Measurements from ENCODE around the gene METTL17.

METTL17 gene

DNA sequence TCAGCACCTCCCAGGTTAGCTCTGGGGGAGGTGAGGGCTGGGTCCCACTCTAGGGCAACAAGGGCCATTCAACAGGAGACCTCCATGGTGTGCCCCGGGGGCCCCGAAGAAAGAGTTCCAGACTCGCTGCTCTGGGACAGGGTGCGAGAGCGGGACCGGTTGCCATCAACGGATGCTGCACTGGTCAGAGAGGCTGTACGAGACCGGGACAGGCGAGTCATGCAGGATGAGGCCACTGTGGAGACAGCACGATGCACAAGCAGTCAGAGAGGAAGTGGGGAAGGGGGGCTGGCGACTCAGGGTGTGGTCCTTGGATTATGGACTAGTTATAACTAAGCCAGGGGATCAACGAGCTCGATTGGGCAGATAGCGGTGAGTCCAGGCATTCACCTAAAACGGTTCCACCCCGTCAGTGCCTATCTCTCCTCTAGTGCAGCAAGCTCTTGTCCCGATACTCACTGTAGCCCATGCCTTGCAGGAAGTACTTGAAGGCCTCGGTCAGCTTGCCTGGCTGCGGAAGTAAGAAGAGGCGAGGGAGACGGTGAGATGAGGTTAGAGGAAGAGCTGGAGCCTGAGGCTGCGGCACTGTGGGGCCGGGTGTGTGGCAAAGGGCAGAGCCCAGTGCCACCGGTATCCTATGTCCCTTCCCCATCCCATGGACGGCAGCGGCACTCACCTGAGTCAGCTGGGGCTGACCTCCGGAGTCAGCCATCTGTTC is 27.9 kb downstream of the METTL17 start:
- Histone ChIP-seq H3K79me2 (ENCODE audit: control insufficient read depth, insufficient read depth, low read length) (no peaks in the 10 kb centered on the region), H3K4me3 (ENCODE audit: low read length) (no peak overlapping the region), H3K18ac (ENCODE audit: low read length) (no peak overlapping the region), H2BK5ac (ENCODE audit: low read length) (no peak overlapping the region), H3K27ac (ENCODE audit: low read depth, low read length) (no peak overlapping the region), H4K8ac (ENCODE audit: low read depth, low read length) (no peak overlapping the region), H3K9ac (ENCODE audit: low read length) (no peak overlapping the region), H3K23ac (ENCODE audit: low read length) (no peak overlapping the region), H4K5ac (ENCODE audit: low read length) (no peak overlapping the region), H3K36me3 (ENCODE audit: control insufficient read depth, insufficient read depth, low read length) (no peaks in the 10 kb centered on the region), H3K56ac (ENCODE audit: low read length) (no peak overlapping the region), H3K79me1 (ENCODE audit: low read length) (no peaks in the 10 kb centered on the region), H3K4me1 (ENCODE audit: control insufficient read depth, low read depth, low read length) (peaks cover 2% of the 10 kb centered on the region), H2BK15ac (replicated peaks; ENCODE audit: low read depth) (no peak overlapping the region), H3K27me3 (ENCODE audit: insufficient read depth, low read length, poor library complexity) (no peaks in the 10 kb centered on the region), H3K4me2 (ENCODE audit: low read length) (no peak overlapping the region), H2BK120ac (ENCODE audit: low read depth, low read length) (no peak overlapping the region), H2AK5ac (ENCODE audit: low read length) (no peak overlapping the region), H3K4ac (ENCODE audit: low read depth, low read length) (no peak overlapping the region)
- DNase-seq = no peak
- WGBS (ENCODE audit: extremely low coverage, insufficient coverage, low lambda C conversion rate) = no CpG with 5 or more reads among the region's 28 CpGs

DNA sequence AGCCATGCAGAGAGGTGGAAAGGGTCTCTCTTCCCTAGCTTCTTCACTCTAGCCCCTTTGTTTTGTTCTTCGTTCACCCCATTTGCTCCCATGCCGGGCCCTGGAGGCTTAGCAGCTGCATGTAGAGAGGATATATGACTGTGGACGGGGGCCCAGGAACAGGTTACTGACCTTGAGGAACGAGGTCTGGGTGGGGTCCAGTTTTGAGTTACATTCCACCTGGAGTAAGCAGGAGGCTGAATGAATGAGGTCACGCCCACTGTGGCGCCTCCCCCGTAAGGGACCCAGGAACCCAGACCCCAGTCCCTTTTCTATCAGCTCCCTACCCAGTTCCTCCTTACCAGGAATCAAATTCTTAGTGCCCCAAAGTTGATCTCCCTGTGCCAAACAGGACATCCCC is 28.5 kb downstream of the METTL17 start:
- H3K9ac ChIP-seq (ENCODE audit: low read length) = no peak overlapping the region
- no CpG with 5 or more reads among the region's 7 CpGs for WGBS (ENCODE audit: extremely low coverage, insufficient coverage, low lambda C conversion rate)
- no peak overlapping the region for H3K4me3 ChIP-seq (ENCODE audit: low read length)
- no peaks in the 10 kb centered on the region for H3K36me3 ChIP-seq (ENCODE audit: control insufficient read depth, insufficient read depth, low read length)
- H2AK5ac ChIP-seq (ENCODE audit: low read length) = no peak overlapping the region
- no peaks in the 10 kb centered on the region for H3K79me2 ChIP-seq (ENCODE audit: control insufficient read depth, insufficient read depth, low read length)
- no peak overlapping the region for H4K5ac ChIP-seq (ENCODE audit: low read length)
- H2BK5ac ChIP-seq (ENCODE audit: low read length) = no peak overlapping the region
- DNase-seq = no peak
- no peak overlapping the region for H3K18ac ChIP-seq (ENCODE audit: low read length)
- H3K4ac ChIP-seq (ENCODE audit: low read depth, low read length) = no peak overlapping the region
- H3K27me3 ChIP-seq (ENCODE audit: insufficient read depth, low read length, poor library complexity) = no peaks in the 10 kb centered on the region
- H3K27ac ChIP-seq (ENCODE audit: low read depth, low read length) = no peak overlapping the region
- no peak overlapping the region for H3K56ac ChIP-seq (ENCODE audit: low read length)
- H3K4me1 ChIP-seq (ENCODE audit: control insufficient read depth, low read depth, low read length) = peaks cover 2% of the 10 kb centered on the region
- H3K4me2 ChIP-seq (ENCODE audit: low read length) = no peak overlapping the region
- H3K79me1 ChIP-seq (ENCODE audit: low read length) = no peaks in the 10 kb centered on the region
- H3K23ac ChIP-seq (ENCODE audit: low read length) = no peak overlapping the region
- no peak overlapping the region for H2BK15ac ChIP-seq (replicated peaks; ENCODE audit: low read depth)
- H2BK120ac ChIP-seq (ENCODE audit: low read depth, low read length) = no peak overlapping the region
- no peak overlapping the region for H4K8ac ChIP-seq (ENCODE audit: low read depth, low read length)

- DNase-seq = no peak
- no peaks in the 10 kb centered on the region for H3K79me2 ChIP-seq (ENCODE audit: control insufficient read depth, insufficient read depth, low read length)
- H3K79me1 ChIP-seq (ENCODE audit: low read length) = no peaks in the 10 kb centered on the region
- no peak overlapping the region for H3K56ac ChIP-seq (ENCODE audit: low read length)
- H3K4me3 ChIP-seq (ENCODE audit: low read length) = no peak overlapping the region
- H2BK15ac ChIP-seq (replicated peaks; ENCODE audit: low read depth) = no peak overlapping the region
- H3K4me1 ChIP-seq (ENCODE audit: control insufficient read depth, low read depth, low read length) = peaks cover 2% of the 10 kb centered on the region
- H3K23ac ChIP-seq (ENCODE audit: low read length) = no peak overlapping the region
- no peaks in the 10 kb centered on the region for H3K27me3 ChIP-seq (ENCODE audit: insufficient read depth, low read length, poor library complexity)
- no peak overlapping the region for H2BK120ac ChIP-seq (ENCODE audit: low read depth, low read length)
- no CpG with 5 or more reads among the region's 3 CpGs for WGBS (ENCODE audit: extremely low coverage, insufficient coverage, low lambda C conversion rate)
- no peak overlapping the region for H3K4me2 ChIP-seq (ENCODE audit: low read length)
- H3K27ac ChIP-seq (ENCODE audit: low read depth, low read length) = no peak overlapping the region
- H2BK5ac ChIP-seq (ENCODE audit: low read length) = no peak overlapping the region
- H4K8ac ChIP-seq (ENCODE audit: low read depth, low read length) = no peak overlapping the region
- H4K5ac ChIP-seq (ENCODE audit: low read length) = no peak overlapping the region
- H3K36me3 ChIP-seq (ENCODE audit: control insufficient read depth, insufficient read depth, low read length) = no peaks in the 10 kb centered on the region
- H2AK5ac ChIP-seq (ENCODE audit: low read length) = no peak overlapping the region
- no peak overlapping the region for H3K18ac ChIP-seq (ENCODE audit: low read length)
- H3K4ac ChIP-seq (ENCODE audit: low read depth, low read length) = no peak overlapping the region
- H3K9ac ChIP-seq (ENCODE audit: low read length) = no peak overlapping the region
These were observed 29.0 kb downstream of the METTL17 start for GRCh38 chr14:21018781-21019180.

DNA sequence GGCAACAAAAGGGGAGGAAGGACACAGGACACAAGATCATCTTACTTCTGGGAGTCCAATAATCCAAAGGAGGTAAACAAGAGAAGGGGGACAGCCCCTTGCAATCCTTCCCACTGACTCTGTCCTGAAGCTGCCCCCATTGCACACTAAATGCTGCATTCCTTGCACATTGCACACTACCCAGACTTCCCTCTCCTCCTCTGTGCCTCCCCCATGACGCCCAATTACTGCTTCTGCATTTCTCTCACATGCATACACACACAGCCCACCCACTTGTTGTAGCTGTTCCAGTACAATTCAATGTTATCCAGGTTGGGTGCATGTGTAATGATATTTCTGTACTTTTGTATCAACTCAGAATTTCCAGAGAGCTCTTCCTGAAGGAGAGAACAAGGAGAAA is 29.6 kb downstream of the METTL17 start:
- no peak overlapping the region for H3K56ac ChIP-seq (ENCODE audit: low read length)
- H3K27me3 ChIP-seq (ENCODE audit: insufficient read depth, low read length, poor library complexity) = no peaks in the 10 kb centered on the region
- no peaks in the 10 kb centered on the region for H3K79me1 ChIP-seq (ENCODE audit: low read length)
- no peaks in the 10 kb centered on the region for H3K79me2 ChIP-seq (ENCODE audit: control insufficient read depth, insufficient read depth, low read length)
- no peak overlapping the region for H3K9ac ChIP-seq (ENCODE audit: low read length)
- H3K4me1 ChIP-seq (ENCODE audit: control insufficient read depth, low read depth, low read length) = peaks cover 2% of the 10 kb centered on the region
- no peak overlapping the region for H2AK5ac ChIP-seq (ENCODE audit: low read length)
- H3K23ac ChIP-seq (ENCODE audit: low read length) = no peak overlapping the region
- H3K4me3 ChIP-seq (ENCODE audit: low read length) = no peak overlapping the region
- H3K4me2 ChIP-seq (ENCODE audit: low read length) = no peak overlapping the region
- H4K5ac ChIP-seq (ENCODE audit: low read length) = no peak overlapping the region
- no peak overlapping the region for H2BK120ac ChIP-seq (ENCODE audit: low read depth, low read length)
- H2BK15ac ChIP-seq (replicated peaks; ENCODE audit: low read depth) = no peak overlapping the region
- no peak overlapping the region for H4K8ac ChIP-seq (ENCODE audit: low read depth, low read length)
- no peak overlapping the region for H3K18ac ChIP-seq (ENCODE audit: low read length)
- no peak overlapping the region for H3K4ac ChIP-seq (ENCODE audit: low read depth, low read length)
- H2BK5ac ChIP-seq (ENCODE audit: low read length) = no peak overlapping the region
- no CpG with 5 or more reads among the region's 1 CpG for WGBS (ENCODE audit: extremely low coverage, insufficient coverage, low lambda C conversion rate)
- no peaks in the 10 kb centered on the region for H3K36me3 ChIP-seq (ENCODE audit: control insufficient read depth, insufficient read depth, low read length)
- DNase-seq = no peak
- H3K27ac ChIP-seq (ENCODE audit: low read depth, low read length) = no peak overlapping the region

DNA sequence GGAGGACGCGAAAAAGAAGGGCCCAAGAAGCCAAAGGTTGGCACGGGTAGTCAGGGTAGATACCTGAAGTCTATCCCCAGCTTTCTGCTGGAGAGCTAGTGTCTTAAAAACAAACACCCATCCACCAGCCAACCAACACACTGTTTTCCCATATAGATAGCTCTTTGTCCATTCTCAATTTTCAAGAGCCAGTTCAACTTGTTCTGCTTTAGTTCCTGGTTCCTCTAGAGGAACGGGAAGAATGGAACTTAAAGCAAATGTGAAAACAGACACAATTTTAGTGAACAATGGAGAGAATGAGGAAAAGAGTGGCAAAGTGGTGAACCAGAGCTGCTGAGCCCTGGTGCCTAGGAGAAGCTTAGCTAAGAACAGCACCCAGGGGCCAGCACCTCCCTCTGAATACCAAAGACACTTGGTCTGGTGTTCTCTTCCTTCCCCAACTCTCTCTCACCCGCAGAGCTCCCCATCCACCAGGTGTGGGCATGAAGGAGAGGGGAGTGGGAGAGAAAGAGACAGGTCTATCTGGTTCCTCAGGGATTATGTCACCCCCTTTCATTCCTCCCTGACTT is 31.3 kb downstream of the METTL17 start:
- no CpG with 5 or more reads among the region's 5 CpGs for WGBS (ENCODE audit: extremely low coverage, insufficient coverage, low lambda C conversion rate)
- no peaks in the 10 kb centered on the region for H3K27me3 ChIP-seq (ENCODE audit: insufficient read depth, low read length, poor library complexity)
- H3K9ac ChIP-seq (ENCODE audit: low read length) = no peak overlapping the region
- no peak overlapping the region for H4K5ac ChIP-seq (ENCODE audit: low read length)
- no peak overlapping the region for H3K27ac ChIP-seq (ENCODE audit: low read depth, low read length)
- H3K18ac ChIP-seq (ENCODE audit: low read length) = no peak overlapping the region
- no peak overlapping the region for H3K4ac ChIP-seq (ENCODE audit: low read depth, low read length)
- no peaks in the 10 kb centered on the region for H3K4me1 ChIP-seq (ENCODE audit: control insufficient read depth, low read depth, low read length)
- H2BK120ac ChIP-seq (ENCODE audit: low read depth, low read length) = no peak overlapping the region
- no peaks in the 10 kb centered on the region for H3K79me2 ChIP-seq (ENCODE audit: control insufficient read depth, insufficient read depth, low read length)
- H2BK15ac ChIP-seq (replicated peaks; ENCODE audit: low read depth) = no peak overlapping the region
- H4K8ac ChIP-seq (ENCODE audit: low read depth, low read length) = no peak overlapping the region
- H2AK5ac ChIP-seq (ENCODE audit: low read length) = no peak overlapping the region
- H3K23ac ChIP-seq (ENCODE audit: low read length) = no peak overlapping the region
- H3K79me1 ChIP-seq (ENCODE audit: low read length) = no peaks in the 10 kb centered on the region
- DNase-seq = no peak
- H2BK5ac ChIP-seq (ENCODE audit: low read length) = no peak overlapping the region
- no peak overlapping the region for H3K4me2 ChIP-seq (ENCODE audit: low read length)
- H3K56ac ChIP-seq (ENCODE audit: low read length) = no peak overlapping the region
- H3K4me3 ChIP-seq (ENCODE audit: low read length) = no peak overlapping the region
- H3K36me3 ChIP-seq (ENCODE audit: control insufficient read depth, insufficient read depth, low read length) = no peaks in the 10 kb centered on the region

DNA sequence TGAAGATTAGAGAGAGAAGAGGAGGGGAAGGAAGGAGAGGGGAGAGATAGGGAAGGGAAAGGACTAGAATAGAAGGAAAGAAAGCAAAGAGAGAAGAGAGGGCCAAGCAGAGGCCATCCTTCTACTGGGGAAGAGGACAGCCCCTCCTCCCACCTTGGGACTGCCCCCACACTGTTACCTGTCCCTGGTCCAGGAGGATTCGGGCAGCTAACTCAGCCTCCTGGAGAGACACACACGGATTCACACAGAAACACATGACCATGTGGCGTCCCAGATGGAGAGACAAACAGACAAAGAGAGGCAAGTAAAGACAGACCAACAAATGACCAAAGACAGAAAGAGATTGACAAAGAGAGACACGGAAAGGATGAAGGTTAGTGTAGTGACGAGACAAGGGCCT is 32.9 kb downstream of the METTL17 start:
- no peak overlapping the region for H3K4ac ChIP-seq (ENCODE audit: low read depth, low read length)
- no peak overlapping the region for H3K4me2 ChIP-seq (ENCODE audit: low read length)
- no peak overlapping the region for H2BK15ac ChIP-seq (replicated peaks; ENCODE audit: low read depth)
- no peak overlapping the region for H3K23ac ChIP-seq (ENCODE audit: low read length)
- no peak overlapping the region for H3K9ac ChIP-seq (ENCODE audit: low read length)
- no peak overlapping the region for H3K56ac ChIP-seq (ENCODE audit: low read length)
- H2BK120ac ChIP-seq (ENCODE audit: low read depth, low read length) = no peak overlapping the region
- H3K27ac ChIP-seq (ENCODE audit: low read depth, low read length) = no peak overlapping the region
- no peaks in the 10 kb centered on the region for H3K79me1 ChIP-seq (ENCODE audit: low read length)
- DNase-seq = no peak
- H3K4me1 ChIP-seq (ENCODE audit: control insufficient read depth, low read depth, low read length) = peaks cover 9% of the 10 kb centered on the region
- H2AK5ac ChIP-seq (ENCODE audit: low read length) = no peak overlapping the region
- H2BK5ac ChIP-seq (ENCODE audit: low read length) = no peak overlapping the region
- WGBS (ENCODE audit: extremely low coverage, insufficient coverage, low lambda C conversion rate) = no CpG with 5 or more reads among the region's 5 CpGs
- no peak overlapping the region for H3K18ac ChIP-seq (ENCODE audit: low read length)
- no peaks in the 10 kb centered on the region for H3K79me2 ChIP-seq (ENCODE audit: control insufficient read depth, insufficient read depth, low read length)
- no peaks in the 10 kb centered on the region for H3K27me3 ChIP-seq (ENCODE audit: insufficient read depth, low read length, poor library complexity)
- H4K5ac ChIP-seq (ENCODE audit: low read length) = no peak overlapping the region
- no peak overlapping the region for H4K8ac ChIP-seq (ENCODE audit: low read depth, low read length)
- no peaks in the 10 kb centered on the region for H3K36me3 ChIP-seq (ENCODE audit: control insufficient read depth, insufficient read depth, low read length)
- no peak overlapping the region for H3K4me3 ChIP-seq (ENCODE audit: low read length)
